Activated CD8-positive, alpha-beta memory T cell treated with anti-CD3 and anti-CD28 coated beads, Interleukin-2, amount 50 U/mL, for 24 hours (primary cell): ENCODE results near the gene ZNF37A.
"Not testable (repeated sequence)": the region's sequence is repeated elsewhere in the genome, so short reads cannot be mapped to it uniquely, and the experiment has no call there.

ENCODE experiments used
- DNase-seq: peaks from one replicate; pipeline ENCODE4 v3.0.0-alpha.2; 2020; ENCODE audit errors: extremely low read depth

ZNF37A gene

GRCh38 chr10:38094158-38094926 lies at the start of gene ZNF37A:
Gene ZNF37A (plus strand): TSS chr10:38094337. CDS start chr10:38096618, 2,281 bp downstream.
- DNase-seq, result peak; percentile 71

- no peak for DNase-seq
Measured at GRCh38 chr10:38045129-38045528, 49.0 kb upstream of the ZNF37A start.

DNA sequence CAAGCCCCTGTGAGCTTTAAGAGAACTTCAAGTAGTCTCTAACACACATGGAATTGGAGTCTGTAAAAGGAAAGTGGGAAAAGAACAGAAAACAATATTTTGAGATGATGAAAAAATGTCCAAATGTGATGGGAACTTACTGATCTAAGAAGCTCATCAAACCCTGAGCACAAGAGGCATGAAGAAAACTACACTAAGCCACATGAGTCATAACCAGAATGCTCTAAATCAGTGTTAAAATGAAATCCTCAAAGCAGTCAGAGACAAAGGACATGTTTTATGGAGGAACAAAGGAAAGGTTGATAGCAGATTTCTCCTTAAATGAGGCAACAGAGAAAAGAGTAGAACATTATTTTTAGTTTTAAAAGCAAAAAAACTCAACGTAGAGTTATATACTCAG lies 46.5 kb upstream of the ZNF37A start:
- no peak for DNase-seq

- DNase-seq, result no peak
Measured at GRCh38 chr10:38050212-38050611, 43.9 kb upstream of the ZNF37A start.

GRCh38 chr10:38054361-38054797 lies 39.8 kb upstream of the ZNF37A start:
- no peak for DNase-seq

DNA sequence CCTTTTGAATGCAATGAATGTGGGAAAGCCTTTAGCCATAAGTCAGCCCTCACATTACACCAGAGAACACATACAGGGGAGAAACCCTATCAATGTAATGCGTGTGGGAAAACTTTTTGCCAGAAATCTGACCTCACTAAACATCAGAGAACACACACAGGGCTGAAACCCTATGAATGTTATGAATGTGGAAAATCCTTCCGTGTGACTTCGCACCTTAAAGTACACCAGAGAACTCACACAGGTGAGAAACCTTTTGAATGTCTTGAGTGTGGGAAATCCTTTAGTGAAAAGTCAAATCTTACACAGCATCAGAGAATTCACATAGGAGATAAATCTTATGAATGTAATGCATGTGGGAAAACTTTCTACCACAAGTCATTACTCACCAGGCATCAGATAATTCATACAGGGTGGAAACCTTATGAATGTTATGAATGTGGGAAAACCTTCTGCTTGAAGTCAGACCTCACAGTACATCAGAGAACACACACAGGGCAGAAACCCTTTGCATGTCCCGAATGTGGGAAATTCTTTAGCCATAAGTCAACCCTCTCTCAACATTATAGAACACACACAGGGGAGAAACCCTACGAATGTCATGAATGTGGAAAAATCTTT lies 38.8 kb upstream of the ZNF37A start:
- DNase-seq, result not testable (repeated sequence)

DNA sequence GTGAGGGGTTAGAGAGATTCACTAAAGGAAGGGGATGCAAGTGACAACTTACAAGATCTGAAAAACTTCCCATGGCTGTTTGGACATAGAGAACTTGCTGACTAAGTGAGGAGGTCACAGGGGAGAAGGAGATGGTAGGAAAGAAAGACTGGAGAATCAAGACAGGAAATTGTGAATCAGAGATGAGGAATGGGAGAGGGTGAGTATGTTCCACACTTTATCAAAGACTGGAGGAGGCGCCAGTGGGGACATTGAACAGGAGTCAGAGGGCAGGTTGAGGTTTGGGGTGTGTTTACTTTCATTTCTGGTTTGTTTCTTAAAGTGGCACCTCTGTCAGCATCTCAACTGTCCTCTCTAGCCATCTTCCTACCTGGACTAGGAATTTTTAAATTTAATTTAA lies 24.5 kb upstream of the ZNF37A start:
- not testable (repeated sequence) for DNase-seq

DNA sequence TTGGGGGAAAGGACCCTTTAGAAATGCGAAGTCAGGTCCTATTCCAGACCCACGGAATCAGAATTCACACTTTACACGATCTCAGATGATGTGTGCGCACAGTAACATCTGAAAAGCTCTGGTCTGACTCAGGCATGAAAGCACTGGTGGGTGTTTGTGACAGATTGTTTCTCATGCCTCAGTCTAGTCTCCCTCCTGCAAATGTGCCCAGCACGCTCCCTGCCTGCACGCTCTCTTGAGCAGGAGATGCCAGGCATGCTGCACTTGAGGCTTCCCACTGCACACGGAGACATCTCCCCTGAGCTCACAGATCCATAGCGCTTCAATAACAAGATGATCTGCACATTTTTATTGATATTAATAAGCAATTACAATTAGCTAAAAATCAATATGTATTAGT lies 23.6 kb upstream of the ZNF37A start:
- DNase-seq, result no peak

- no peak for DNase-seq
Measured at GRCh38 chr10:38072552-38072951, 21.6 kb upstream of the ZNF37A start.

DNA sequence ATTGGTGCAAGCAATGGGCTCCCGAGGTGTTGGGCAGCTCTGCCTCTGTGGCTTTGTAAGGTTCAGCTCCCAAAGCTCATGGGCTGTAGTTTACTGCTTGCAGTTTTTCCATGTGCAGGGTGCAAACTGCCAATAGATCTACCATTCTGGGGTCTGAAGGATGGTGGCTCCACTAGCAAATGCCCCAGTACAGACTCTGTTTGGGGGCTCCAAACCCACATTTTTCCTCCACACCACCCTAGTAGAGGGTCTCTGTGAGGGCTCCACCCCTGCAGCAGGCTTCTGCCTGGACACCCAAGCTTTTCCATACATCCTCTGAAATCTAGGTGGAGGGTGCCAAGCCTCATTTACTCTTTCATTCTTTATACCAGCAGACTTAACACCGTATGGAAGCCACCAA lies 17.4 kb upstream of the ZNF37A start:
- no peak for DNase-seq

GRCh38 chr10:38093318-38093717 lies 819 bp upstream of the ZNF37A start:
- DNase-seq, result not testable (repeated sequence)

GRCh38 chr10:38093816-38094157 lies 350 bp upstream of the ZNF37A start:
- DNase-seq, result no peak

DNA sequence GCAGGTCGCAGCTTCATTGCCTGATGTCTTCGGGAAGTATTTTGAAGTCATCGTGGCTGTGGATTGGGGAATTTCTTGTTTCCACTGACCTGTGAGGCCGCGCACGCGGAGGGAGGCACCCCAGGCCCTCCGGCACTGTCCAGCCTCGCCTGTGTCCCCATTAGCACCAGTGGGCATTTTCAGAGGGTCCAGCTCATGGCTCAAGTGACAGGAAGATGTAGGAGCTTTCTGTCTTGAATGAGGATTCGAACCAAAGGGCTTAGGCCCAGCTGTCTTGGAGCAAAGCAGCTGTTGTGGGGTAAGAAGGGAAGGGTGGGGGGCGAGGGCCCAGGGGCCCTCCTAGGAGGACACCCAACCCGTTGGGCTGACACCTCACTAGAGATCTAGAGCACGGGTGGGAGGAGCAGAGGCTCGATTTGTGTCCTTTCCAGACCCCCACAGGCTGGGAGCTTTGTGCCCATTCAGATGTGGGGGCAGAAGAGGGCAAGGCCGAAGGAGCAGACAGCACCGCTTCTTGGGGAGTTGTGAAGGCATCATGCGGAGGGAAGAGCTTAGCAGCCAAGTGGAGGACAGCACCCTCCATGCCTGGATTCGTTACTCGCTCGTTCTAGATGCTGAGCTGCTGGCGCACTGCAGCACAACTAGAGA lies 914 bp downstream of the ZNF37A start:
- no peak for DNase-seq

GRCh38 chr10:38102880-38103279 lies 8.7 kb downstream of the ZNF37A start:
- no peak for DNase-seq

- no peak for DNase-seq
Measured at GRCh38 chr10:38103756-38104155, 9.6 kb downstream of the ZNF37A start.

DNA sequence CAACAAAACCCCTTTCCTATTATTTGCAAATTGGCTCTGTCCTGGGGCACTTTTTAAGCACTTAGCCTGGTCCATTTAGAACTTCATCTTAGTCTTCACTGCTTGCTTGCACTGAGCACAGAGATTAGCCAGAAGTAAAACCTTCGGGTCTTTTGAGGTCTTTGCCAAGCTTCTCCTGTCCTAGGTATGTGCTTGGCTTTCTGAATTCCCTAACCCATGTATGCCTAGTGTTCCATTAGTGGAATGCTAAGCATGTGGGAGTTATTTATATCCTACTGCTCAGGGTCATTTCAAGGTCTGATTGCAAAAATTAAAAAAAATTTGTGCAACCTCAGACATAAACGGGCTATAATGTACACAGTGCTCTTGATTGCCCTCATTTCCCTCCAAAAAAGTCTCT lies 18.0 kb downstream of the ZNF37A start:
- DNase-seq, result no peak

DNA sequence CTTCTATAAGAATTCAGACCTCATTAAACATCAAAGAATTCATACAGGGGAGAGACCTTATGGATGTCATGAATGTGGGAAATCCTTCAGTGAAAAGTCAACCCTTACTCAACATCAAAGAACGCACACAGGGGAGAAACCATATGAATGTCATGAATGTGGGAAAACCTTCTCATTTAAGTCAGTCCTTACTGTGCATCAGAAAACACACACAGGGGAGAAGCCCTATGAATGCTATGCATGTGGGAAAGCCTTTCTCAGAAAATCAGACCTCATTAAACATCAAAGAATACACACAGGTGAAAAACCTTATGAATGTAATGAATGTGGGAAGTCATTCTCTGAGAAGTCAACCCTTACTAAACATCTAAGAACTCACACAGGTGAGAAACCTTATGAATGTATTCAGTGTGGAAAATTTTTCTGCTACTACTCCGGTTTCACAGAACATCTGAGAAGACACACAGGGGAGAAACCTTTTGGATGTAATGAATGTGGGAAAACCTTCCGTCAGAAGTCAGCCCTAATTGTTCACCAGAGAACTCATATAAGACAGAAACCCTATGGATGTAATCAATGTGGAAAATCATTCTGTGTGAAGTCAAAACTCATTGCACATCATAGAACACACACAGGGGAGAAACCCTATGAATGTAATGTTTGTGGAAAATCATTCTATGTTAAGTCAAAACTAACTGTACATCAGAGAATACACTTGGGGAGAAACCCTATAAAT lies 24.1 kb downstream of the ZNF37A start:
- DNase-seq, result no peak

DNA sequence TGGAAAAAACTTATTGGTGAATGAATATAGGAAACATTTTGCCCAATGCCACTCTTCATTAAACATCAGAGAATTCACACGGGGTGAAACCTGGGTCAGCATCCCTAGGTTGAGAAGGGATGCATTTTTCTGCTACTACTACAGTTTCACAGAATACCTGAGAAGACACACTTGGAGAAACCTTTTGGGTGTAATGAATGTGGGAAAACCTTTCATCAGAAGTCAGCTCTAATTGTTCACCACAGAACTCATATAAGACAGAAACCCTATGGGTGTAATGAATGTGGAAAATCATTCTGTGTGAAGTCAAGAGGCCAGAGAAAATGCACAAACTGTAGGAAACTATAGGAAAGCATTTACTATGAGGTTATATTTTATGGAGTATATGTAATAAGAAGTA lies 24.9 kb downstream of the ZNF37A start:
- no peak for DNase-seq

DNA sequence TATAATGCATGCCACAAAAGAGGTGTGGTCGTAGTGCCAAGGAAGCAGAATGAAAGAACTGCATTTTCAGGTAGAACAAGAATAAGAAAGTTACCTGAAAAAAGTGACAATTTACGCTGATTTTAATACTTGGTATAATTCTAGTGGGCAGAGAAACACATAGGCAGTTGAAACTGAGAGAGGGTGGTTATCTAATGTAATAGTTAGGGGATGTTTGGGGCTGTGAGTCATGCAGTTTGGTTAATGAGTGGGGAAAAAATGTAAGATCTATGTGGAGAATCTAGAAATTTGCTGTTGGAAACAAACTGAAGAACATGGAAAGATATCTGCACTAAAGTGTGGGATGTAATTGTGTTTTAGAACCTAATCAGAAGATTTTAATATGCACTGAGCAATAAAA lies 33.7 kb downstream of the ZNF37A start:
- no peak for DNase-seq

- no peak for DNase-seq
Measured at GRCh38 chr10:38143587-38143986, 49.5 kb downstream of the ZNF37A start.

DNA sequence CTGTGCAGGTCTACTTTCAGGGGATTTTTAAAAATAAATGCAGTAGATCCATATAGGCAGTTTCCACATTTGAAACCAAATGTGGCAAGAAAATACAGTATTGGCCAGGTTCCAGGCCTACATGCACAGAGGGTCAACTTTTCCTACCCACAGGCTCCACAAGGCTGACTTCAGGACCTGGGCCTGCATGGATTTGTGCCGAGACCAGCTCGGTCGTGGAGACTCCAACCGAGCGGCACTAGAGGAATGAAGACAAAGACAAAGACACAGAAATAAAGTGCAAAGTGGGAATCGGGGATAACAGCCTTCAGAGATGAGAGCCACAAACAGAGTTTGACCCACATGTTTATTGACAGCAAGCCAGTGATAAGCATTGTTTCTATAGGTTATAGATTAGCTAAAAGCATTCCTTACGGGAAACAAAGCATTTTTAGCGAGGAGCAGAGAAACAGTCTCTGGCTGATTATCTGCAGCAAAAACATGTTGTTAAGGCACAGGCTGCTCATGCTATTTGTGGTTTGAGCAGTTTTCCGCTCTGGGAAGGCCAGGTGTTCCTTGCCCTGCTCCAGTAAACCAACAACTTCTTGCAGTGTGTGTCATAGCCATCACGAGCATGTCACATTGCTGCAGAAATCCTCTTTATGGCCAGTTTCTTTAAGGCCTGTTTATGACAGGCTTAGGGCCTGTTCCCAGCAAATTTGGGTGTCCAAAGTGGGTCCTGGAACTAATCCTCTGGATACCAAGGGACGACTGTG lies 52.6 kb downstream of the ZNF37A start:
- DNase-seq, result no peak

DNA sequence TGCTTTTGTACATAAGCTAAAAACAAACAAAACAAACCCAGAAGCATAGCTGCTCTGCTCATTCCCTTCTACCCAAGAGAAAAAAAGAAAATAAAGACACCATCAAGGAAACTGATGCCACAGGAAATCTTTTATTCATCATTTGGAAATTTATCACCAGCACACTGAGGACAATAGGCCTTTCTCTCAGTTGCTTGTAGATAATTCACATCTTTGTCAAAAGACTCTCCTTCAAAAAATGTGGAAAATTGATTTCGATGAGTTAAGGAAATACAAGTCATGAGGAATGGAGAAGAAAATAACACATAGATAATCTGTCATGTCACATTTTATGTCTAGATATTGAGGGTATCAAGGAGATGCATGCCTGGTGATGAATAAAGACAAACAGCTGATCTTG lies 53.5 kb downstream of the ZNF37A start:
- DNase-seq, result no peak
